IPS DF 19.7 (cell line): ENCODE results near the gene ATP5MK.
A peak's percentile ranks its signal among the peaks of the same experiment; 100 is the strongest.
"Not testable (repeated sequence)": the region's sequence is repeated elsewhere in the genome, so short reads cannot be mapped to it uniquely, and the experiment has no call there.

ENCODE experiments used
- DNase-seq: peaks from one replicate; pipeline ENCODE4 v3.0.0-alpha.2; 2013; ENCODE audit warnings: low read depth, low spot score

Gene ATP5MK

DNA sequence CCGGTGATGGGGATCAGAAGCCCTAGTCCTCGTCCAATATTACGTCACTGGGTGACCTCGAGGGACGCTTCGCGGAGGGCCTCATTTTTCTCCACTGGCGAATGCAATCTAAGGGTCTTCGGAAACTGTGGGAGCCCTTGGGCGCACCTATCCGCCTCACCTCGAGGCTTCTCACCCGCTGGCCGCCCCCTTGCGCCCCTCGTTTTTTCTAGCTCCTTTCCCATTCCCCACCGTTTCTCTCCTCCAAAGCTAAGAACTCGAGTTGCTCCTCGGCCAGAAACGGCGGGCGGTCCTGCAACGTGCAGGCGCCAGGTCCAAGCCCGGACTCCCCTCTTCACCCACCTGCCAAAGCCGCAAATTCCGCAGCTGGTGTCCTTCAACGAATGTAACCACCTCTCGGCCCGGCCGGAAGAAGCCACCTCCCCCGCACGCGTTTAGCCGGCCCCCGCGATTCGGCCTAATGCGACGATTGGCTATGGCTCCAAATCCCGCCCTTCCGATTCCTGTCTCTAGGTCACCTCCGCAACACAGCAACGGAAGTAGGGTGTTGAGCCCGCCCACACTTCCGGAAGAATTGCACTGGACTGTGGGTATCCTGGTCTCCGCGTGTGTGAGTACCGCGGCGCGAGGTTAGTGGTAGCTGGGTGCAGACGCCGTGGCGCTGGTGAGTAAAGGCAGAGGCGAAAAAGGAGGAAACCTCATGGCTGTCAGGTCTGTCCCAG, at the start of gene ATP5MK, which contains the start of gene PDCD11:
Gene ATP5MK, minus strand, starts transcription at position 409 of the 722 bp plus-strand sequence. CDS start 4,018 bp downstream, outside the sequence.
Gene PDCD11, plus strand, starts transcription at position 560 of the 722 bp plus-strand sequence. CDS start 1,801 bp downstream, outside the sequence.
- DNase-seq: peak; percentile 95

DNA sequence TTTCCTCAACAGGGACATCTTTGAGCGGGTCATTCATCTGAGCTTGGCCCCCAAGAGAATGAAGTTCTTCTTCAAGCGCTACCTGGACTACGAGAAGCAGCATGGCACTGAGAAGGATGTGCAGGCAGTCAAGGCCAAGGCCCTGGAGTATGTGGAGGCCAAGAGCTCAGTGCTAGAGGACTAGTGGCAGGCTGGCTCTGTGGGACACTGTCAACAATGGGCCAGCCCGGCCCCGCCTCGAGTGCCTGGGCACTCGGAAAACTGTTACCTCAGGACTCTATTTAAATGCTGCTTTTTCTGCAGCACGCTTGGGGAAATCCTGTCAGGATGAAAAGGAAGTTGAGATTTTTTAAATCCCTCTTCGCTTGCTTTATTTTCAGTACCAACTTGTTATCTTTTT, 49.1 kb upstream of the ATP5MK start:
- no peak for DNase-seq

- no peak for DNase-seq
These were observed 48.2 kb upstream of the ATP5MK start for GRCh38 chr10:103444478-103444877.

DNA sequence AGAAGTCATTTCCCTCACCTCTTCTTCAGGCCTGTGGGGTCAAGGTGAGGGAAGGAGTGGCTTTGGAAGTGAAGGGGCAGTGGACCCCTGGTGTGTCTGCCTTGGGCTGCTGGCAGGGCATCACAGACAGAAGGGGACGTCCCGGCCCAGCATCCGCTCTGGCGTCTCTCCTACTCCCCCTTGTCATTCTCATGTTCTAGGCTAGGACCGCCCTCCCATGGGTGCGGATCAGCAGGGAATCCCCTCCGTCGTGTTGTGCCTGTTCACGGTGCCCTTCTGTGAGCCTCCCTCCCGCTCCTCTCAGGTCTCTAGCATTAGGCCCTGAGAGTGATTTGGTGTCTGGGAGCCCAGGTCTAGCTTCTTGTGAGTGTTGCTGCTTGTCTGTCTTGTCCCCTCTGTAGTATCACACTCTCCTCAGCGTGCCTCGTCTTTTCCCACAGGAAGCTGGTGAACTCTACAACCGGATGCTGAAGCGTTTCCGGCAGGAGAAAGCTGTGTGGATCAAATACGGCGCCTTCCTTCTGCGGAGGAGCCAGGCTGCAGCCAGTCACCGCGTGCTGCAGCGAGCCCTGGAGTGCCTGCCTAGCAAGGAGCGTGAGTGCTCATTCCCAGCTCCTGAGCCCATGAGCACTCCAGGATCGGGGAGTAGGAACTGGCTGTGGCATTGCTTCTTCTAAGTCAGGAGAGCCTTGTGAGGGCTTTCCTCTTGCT, 47.4 kb upstream of the ATP5MK start:
- DNase-seq: no peak

DNA sequence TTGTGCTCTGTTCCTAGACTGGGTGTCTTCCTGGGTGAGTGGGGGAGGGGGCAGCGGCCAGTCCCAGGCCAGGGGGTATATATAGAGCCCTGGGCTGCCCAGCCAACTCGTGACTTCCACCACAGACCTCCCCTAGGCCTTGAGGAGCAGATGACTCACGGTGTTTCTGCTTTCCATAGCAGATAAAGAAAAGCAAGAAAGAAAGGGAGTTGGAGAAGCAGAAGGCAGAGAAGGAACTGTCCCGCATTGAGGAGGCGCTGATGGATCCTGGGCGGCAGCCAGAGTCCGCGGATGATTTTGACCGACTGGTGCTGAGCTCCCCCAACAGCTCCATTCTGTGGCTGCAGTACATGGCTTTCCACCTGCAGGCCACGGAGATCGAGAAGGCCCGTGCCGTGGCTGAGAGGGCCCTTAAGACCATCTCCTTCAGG, 45.8 kb upstream of the ATP5MK start:
- DNase-seq: no peak

- DNase-seq: no peak
These were observed 45.3 kb upstream of the ATP5MK start for GRCh38 chr10:103441611-103442010.

- DNase-seq: no peak
These were observed 44.9 kb upstream of the ATP5MK start for GRCh38 chr10:103441206-103441605.

DNA sequence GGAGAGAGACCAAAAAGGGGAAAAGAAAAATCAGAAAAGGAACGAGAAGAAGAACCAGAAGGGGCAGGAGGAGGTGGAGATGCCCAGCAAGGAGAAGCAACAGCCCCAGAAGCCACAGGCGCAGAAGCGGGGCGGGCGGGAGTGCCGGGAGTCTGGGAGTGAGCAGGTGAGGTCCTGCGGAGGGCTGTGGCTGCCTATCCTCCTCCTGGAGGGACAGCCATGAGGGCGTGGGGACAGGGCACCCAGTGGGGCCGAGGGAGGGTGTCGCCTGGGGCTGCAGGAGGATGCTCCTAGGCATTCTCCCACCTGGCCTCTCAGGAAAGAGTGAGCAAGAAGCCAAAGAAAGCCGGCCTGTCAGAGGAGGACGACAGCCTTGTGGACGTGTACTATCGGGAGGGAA, 44.1 kb upstream of the ATP5MK start:
- no peak for DNase-seq

GRCh38 chr10:103439776-103440175, 43.5 kb upstream of the ATP5MK start:
- DNase-seq: no peak

DNA sequence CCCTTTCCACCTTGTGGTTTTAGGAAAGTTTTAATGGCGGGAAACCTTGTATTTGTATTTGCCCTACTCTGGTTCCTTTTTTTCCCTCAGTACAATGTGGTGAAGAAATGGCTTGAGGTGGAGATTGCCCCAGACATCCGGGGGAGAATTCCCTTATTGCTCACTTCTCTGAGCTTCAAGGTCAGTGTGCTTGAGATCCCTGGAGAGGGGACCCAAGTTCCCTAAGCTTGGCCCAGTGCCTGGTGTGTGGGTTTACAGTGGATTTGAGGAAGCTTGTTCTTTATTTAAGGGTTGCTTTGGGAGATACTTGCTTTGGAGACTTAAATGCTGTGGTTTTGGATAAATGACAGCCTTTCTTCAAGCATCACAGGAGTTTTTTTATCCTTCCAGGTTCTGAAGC, 37.6 kb upstream of the ATP5MK start:
- DNase-seq: no peak

DNA sequence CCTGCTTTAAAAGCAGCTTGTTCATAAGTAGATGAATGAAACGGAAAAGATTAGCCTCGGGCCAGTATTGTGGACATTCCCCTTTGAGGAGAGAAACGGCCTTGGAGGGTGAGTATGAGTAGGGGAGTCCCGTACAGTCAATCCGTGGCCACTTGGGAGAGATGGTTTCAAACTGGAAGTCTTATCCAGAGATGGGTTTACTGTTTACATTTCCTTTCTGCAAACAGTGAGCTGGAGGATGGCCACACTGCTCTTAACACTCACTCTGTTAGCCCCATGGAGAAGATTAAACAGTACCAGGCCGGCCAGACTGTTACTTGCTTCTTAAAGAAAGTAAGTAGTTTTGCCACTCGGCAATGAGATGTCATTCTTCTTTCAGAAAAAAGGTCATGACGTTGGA, 35.6 kb upstream of the ATP5MK start:
- no peak for DNase-seq

GRCh38 chr10:103429647-103430046, 33.4 kb upstream of the ATP5MK start:
- DNase-seq: no peak

GRCh38 chr10:103428989-103429643, 32.8 kb upstream of the ATP5MK start:
- no peak for DNase-seq

DNA sequence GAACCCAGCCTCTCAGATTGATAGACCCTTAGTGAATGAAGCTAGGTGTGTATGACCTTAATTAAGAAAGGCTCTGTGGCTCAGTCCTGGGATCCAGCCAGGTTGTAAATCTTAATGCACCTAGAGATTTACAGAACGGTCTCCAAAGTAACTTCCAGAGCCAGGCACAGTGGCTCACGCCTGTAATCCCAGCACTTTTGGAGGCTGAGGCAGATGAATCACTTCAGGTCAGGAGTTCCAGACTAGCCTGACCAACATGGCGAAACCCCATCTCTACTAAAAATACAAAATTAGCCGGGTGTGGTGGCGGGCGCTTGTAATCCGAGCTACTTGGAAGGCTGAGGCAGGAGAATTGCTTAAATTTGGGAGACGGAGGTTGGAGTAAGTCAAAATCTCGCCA, 31.6 kb upstream of the ATP5MK start:
- DNase-seq: no peak

DNA sequence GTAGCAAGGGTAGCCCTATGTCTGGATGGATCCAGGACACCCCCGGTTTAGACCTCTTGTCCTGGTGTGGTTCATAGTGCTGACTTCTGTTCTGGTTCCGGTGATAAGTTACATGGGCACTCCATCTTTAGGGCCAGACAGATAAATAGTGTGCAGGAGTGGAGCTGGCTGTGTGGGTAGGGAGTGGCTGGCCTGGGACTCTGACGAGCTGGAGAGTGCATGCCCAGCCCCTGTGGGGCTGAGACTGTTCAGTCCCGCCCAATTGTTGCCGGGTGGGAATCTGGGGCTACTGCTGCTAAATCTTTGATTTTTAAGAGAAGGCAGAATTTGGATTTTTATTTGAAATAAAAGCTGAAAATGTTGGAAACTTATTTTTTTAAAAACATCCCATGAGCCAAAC, 27.5 kb upstream of the ATP5MK start:
- DNase-seq: no peak

DNA sequence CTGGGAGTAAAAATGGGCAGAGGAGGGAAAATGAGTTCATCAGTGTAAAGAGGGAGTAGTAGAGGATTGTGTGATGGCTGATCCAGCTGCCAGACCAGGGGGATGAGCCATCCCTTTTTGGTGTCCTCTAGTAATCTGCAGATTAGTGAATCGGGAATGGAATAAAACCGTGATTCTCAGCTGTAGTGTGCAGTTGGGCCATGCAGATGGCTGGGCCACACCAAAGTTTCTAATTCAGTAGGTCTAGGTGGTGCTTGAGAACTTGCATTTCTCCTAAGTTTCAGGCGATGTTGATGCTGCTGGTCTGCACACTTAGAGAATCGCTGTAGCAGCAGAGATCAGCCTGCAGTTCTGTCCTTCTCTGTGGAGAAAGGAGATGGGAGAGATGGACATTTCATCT, 22.8 kb upstream of the ATP5MK start:
- no peak for DNase-seq

DNA sequence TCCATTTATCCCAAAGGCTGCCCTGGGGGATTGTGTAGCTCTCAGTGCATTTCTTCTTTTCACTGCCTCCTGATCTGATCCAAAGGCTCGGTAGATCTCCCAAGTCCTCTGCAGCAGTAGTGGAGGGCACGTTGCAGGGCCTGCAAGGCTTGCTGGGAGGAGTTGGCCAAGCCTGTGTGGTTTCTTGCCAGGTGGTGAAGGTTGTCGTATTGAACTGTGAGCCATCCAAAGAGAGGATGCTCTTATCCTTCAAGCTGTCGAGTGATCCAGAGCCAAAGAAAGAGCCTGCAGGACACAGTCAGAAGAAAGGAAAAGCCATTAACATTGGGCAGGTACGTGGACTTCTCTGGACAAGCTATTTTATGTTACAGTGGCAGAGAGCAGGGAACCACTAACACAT, 21.3 kb upstream of the ATP5MK start:
- no peak for DNase-seq

GRCh38 chr10:103417148-103417469, 20.8 kb upstream of the ATP5MK start:
- DNase-seq: not testable (repeated sequence)

- DNase-seq: no peak
These were observed 20.3 kb upstream of the ATP5MK start for GRCh38 chr10:103416436-103417147.

- DNase-seq: no peak
These were observed 19.3 kb upstream of the ATP5MK start for GRCh38 chr10:103415581-103415980.

DNA sequence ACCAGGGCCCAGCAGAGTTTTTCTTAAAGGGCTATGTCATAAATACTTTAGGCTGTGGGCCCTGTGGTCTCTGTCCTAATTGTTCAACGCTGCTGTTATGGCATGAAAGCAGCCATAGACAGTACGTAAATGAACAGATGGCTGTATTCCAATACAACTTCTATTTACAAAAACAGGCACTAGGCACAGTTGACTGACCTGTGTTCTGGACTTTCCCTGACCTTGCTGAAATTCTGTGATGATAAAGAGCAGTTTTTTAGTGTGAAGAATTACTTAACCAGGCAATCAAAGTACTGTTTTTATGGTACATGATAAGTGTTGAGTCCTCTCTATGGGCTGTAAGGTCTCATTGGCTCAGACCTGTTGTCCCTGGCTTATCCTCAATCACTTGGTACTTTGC, 17.3 kb upstream of the ATP5MK start:
- no peak for DNase-seq

GRCh38 chr10:103397191-103397825, 1.0 kb upstream of the ATP5MK start:
- no peak for DNase-seq
